Suppressor macrophage (primary cell): Measurements from ENCODE around the gene TP53BP1.
"Not testable (repeated sequence)": the region's sequence is repeated elsewhere in the genome, so short reads cannot be mapped to it uniquely, and the experiment has no call there.

Source experiments
- DNase-seq, 4 experiments: peaks; one replicate each; pipeline ENCODE4 v3.0.0-alpha.2; 2020 to 2022

Gene TP53BP1

DNA sequence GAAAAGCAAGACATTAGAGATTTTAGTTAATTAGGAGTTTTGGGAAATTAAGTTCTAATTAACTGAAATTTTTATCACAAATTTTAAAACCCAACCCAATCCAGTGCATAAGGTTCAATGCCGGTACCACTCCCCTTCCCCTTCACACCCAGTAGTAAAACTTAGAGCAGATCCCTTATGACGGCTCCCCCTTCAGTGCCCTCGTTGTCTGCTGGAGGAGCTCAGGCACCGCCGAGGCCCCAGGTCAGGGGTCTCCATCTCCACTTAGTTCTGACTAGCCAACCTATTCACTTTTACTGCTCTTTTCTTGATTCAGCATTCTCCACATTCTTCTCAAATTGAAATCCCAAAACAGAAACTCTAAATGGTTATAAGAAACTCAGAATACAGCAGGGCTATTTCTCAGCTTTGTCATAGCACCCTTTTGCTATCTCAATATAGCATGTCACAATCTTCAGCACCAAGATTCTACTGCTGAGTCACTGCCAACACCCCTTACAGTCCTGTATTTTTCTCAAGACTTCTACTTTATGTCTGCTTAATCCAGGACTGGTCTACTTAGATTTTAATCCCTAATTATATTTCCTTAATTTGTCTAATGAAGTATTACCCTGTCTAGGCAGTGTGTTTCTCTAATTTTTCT, 82.3 kb downstream of the TP53BP1 start:
- DNase-seq: peak in 1 of 4 experiments; percentile 5

DNA sequence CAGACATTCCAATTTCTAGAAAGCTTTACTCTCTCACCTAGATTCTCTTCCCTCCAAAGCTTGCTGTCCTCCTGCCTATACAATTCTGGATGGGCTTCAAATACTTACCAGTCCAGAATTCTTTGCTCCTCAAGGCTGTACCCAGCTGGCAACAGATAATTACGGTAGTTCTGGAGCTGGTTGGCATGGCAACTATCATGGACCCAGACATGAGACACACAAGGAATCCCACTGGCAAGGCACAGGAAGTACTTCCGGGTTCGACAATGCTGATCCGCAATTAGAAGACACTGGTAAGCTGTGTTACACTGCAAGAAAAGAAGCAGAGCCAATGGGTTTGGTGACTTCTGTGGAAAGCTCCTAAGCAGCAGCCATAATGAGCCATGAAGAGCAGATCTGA, 84.2 kb downstream of the TP53BP1 start:
- DNase-seq: no peak

DNA sequence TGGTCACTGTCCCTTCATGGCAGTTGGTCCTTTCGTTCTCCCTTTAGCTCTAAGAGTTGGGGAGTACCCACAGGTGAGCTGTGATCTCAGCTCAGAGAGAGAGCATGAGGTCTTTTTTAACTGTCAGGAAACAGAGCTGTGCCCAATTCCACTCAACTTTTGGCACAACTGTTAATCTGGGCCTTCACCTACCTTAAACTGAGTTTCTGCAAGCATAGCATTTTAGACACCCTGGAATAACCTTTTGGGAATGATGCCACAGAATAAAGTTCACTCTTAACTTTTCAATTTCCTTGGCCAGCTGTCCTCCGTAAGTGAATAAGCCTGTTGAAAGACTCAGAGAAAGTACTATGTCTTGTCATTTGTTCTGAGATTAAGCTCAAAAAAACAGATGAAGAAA, 86.1 kb downstream of the TP53BP1 start:
- DNase-seq: no peak

DNA sequence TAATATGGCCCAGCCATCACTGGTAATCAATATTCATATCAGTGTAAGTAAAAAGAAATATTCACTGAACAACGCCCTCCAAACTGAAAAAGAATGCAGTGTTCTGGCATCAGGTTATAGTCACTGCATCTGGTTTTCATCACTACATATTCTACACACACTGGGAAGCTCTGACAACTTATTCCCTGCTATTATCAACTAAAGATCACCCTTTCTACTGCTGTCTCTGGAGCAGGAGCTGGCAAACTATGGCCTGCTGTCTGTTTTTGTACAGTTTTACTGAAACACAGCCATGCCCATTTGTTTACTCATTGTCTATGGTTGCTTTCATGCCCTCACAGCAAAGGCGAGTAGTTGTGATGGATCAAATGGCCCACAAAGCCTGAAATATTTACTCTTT, 86.8 kb downstream of the TP53BP1 start:
- no peak for DNase-seq

DNA sequence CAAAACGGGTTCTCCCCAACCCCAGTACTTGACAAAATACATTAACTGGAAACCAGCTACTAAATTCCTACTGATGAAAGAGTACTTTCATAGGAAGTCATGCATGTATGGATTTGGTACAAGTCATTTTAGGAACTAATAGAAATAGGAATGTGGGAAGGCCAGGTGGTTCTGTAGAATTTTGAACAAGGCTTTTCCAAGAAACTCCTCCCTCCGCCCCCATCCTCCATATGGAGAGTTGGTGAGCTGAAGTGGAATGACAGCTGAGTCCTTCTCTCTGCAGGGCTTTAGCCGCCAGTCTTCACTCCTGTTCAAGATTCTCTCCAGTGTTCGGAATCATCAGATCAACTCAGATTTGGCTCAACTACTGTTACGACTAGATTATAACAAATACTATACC, 88.8 kb downstream of the TP53BP1 start:
- DNase-seq: no peak

DNA sequence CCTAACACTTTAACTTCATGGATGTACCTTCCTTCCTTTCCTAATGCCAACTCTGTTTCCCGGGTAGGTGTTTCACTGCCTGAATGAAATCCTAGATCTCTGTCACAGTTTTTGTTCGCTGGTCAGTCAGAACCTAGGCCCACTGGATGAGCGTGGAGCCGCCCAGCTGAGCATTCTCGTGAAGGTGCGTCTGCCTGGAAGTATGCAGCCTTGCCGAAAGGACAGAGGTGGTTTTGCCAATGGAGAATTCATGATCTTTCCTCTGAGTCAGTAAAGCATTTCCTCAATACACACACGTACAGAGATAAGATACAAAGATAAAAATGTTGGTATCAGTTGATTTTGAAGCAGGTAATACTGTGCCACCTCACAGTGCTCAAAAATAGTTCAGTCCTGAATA, 89.3 kb downstream of the TP53BP1 start:
- DNase-seq: no peak

DNA sequence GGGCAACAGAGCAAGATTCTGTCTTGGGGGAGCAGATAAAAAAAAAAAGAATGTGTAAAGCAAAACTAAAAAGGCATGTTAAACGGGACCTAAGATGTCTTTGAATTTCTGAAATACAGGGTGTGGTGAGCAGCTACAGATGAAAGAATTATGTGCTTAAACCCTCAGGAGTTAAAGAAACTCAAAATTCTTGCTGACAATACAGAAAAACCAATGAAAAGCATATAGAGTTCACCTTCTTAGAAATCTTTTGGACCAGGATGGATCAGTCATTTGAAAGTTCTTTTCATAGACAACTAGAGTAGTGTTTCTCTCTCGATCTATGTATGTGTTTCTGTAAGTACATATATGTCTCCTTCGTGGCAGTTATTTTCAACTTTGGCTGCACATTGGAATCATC, 90.7 kb downstream of the TP53BP1 start:
- DNase-seq: no peak

DNA sequence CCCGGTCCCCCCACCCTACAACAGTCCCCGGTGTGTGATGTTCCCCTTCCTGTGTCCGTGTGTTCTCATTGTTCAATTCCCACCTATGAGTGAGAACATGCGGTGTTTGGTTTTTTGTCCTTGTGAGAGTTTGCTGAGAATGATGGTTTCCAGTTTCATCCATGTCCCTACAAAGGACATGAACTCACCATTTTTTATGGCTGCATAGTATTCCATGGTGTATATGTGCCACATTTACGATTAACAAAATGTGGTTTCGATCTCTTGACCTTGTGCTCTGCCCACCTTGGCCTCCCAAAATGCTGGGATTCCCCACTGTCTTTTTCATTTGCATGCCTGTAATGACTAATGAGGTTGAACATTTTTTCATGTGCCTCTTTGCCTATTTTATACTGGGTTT, 99.4 kb downstream of the TP53BP1 start:
- DNase-seq: not testable (repeated sequence)

DNA sequence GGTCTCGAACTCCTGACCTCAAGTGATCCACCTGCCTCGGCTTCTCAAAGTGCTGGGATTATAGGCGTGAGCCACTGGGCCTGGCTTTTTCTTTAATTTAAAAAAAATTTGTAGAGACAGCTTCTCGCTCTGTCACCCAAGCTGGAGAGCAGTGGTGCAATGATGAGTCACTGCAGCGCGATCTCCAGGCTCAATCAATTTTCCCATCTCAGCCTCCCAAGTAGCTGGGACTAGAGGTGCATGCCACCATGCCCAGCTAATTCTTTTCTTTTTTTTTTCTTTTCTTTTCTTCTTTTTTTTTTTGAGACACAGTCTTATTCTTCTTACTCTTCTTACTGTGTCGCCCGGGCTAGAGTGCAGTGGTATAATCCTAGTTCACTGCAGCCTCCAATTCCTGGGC, 102.2 kb downstream of the TP53BP1 start:
- DNase-seq: no peak

DNA sequence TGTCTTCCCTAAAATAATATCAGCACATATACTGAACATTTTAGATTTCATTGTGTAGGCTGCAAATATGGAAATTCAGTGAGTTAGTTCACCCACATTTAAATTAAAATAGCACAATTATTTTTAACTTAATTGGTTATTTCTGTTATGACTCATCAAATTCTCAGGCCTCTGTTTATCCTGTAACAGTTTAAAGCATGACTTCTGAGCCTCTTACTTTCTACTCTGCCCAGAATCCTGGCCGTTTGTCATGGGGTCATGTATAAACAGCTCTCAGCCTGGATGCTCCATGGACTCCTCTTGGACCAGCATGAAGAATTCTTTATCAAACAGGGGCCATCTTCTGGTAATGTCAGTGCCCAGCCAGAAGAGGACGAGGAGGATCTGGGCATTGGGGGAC, 109.9 kb downstream of the TP53BP1 start:
- DNase-seq: no peak

DNA sequence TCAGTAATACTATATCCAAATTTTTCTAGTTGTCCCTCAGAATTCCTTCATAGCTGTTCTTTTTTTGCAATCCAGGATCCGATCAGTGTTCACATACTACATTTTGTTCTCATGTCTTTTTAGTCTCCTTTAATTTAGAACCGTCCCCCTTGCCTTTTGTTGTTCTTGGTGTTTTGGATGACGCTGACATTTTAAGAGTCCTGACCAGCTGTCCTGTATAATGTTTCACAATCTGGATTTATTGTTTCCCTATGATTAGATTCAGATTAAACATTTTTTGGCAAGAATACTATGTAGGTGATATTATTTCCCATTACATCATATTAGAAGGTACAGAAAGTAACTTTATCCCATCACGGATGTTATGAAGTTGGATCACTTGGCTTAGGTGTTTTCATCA, 110.6 kb downstream of the TP53BP1 start:
- no peak for DNase-seq

DNA sequence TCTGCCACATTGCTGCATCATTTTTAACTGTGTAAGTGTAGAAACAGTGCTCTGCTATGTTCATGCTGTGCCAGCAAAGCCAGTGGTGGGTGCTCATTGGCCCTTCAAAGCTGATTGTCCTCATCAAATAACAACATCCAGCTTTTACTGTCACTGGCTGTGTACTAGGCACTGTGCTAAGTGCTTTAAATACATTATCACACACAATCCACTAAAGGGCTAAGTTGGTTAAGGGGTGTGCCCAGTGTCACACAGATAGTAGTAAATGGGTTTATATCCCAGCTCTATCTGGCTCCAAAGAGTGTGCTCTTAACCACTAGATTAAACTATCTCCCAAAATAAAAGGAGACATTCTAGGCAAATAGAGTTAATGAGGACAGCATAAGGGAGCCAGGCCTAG, 114.4 kb downstream of the TP53BP1 start:
- DNase-seq: no peak

DNA sequence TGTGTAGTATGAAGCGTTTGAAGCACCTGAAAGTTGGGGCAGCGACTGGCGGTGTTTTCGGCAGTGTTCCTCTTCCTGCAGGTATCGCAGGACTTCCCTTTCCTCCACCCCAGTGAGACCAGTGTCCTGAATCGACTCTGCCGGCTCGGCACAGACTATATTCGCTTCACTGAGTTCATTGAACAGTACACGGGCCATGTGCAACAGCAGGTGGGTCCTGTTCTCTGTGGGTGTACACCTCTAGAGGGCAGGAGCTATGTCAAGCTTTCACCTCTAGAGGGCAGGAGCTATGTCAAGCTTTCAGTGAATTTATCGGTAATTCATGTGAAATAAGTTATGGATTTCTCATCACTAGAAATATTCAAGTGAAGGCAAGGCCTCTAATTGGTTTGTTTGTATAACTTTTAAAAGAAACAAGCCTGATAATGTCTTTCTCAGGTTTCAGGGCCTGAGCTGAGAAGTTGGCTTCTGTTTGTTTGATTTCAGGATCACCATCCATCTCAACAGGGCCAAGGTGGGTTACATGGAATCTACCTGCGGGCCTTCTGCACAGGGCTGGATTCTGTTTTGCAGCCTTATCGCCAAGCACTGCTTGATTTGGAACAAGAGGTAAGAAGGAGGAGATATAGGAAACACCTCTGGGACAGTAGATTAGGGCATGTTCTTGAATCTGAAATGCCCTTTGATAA, 116.8 kb downstream of the TP53BP1 start:
- peak; percentile 13 to 53 (median 39) for DNase-seq

DNA sequence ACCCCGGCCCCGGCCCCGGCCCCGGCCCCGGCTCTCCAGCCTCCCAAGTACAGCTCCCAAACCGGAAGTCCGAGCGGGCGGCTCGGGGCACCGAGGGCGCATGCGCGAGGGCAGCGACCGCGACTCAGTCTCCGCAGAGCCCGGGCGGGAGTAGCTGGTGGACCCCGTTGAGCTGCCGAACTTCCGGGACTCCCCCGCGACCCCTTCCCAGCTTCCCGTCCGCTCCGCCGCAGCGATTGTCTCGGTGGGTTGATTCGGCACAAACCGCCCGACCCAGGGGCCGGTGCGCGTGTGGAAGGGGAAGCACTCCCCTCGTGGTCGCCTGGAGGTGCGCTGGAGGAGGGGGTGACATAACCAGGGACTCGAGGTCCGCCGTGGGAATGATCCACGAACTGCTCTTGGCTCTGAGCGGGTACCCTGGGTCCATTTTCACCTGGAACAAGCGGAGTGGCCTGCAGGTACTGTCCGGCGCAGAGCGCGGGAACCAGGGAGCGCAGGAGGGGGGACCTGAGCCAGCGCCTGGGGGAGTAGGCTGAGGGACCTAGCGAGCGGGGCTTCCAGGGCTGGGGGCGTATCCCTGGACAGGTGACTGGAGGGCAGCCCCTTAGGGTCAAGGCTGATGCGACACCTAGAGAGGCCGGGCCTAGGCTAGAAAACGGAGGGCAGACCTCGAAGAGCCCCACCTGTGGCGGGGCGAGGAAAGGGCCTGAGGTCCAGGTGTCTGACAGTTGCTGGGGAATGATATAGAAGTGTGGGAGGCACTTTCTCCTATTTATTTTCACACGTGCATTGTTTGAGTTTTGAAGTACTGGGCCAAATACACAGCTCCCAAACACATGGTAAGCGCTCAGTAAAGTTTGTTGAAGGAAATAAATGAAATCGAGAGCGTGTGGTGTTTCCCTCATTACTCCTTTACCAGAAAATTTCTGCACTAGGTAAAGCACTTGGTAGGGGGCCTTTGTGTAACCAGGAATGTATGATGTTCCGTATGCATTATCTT, 121.7 kb downstream of the TP53BP1 start, which contains the start of the genes TUBGCP4 and ZSCAN29:
TUBGCP4 (plus strand) TSS at position 127 of the 1,000 bp plus-strand sequence; CDS start at position 381, 254 bp downstream.
ZSCAN29 (minus strand) TSS at position 69 of the 1,000 bp plus-strand sequence. CDS start 1,130 bp downstream, outside the sequence.
- peak; percentile 87 to 94 (median 90) for DNase-seq

DNA sequence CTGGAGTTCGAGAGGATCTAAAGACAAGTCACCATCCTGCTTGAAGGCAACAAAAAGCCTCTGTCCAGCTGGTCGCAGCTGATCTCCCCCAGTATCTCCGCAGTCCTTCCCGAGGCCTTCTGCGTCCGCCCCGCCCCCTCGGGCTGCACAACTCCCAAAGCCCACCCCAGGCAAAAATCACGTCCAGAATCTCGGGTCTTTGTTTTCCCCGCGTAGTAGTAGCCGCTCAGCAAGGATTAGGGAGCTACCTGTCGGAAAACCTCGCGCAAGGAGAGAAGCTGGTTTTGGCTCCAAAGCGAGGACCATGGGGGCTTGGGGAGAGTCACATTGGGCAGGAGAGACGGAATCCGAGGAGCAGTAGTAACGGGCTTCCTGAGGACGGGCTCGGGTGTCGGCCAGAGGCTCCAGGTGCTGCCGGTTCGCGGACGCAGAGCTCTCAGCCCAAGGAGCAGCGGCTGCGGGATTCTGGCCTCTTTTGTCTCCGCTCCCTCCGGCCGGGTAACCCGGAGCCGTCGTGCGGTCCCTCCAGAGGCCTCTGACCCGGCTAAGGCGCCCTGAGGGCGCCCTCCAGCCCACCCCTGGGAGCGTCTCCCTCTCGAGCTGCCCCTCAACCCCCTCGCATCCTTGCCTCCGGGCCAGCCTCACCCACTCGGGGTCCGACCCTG, 122.5 kb downstream of the TP53BP1 start:
- DNase-seq: peak; percentile 3 to 32 (median 22)

DNA sequence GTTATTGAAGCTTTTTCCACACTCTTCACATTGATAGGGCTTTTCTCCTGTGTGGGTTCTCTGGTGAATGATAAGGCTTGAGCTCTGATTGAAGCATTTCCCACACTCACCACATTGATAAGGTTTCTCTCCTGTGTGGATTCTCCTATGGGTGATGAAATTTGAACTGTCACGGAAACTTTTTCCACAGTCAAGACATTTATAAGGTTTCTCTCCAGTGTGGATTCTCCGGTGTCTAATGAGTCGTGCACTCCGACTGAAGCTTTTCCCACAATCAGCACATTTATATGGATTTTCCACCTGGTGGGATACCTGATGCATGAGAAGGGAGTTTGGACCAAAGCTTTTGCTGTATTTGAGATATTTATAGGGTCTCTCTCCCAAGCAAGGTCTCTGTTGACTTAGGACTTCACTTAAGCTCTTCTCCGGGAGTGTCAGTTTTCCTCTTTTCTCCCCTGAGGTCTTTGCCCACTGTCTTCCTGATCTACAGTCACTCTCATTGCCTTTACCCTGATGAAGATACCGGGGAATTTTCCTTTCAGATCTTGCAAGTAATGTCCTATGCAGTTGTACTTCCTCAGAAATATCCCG, 131.5 kb downstream of the TP53BP1 start:
- no peak for DNase-seq

DNA sequence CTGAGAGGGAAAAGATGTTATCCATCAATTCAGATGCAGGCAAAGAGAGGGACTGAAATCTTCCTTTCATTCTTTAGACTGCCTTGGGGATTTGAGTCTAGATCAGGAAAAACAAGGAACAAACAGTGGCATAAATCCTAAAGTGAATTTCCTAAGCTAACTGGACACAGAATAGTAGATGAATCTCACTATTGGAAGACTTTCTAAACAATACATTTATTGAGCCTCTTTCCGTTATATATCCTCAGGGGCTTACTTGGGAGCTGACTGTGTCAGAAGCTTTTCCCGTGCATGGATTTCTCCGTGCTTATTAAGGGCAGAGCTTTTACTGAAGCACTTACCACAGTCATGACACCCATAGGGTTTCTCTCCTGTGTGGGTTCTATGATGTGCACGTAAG, 132.1 kb downstream of the TP53BP1 start:
- DNase-seq: no peak
